HepG2 (cell line): Measurements from ENCODE around the gene TLK1. TPM values are rescaled to one million over a fixed set of nuclear protein-coding genes. Genes with fewer than 3 reads are reported as not detected.

Experiments used
- AGO2 ChIP-seq: fragments of 200-400 bp; formaldehyde crosslinking; optimal IDR thresholded peaks from 2 replicates; pipeline ENCODE3; 2017; ENCODE audit warnings: mild to moderate bottlenecking, low read depth, low read length, moderate library complexity
- ATF7 ChIP-seq, 2 experiments: fragments of 450-650 bp in 1 of 2; sonication (generic) in 1 of 2; formaldehyde crosslinking in 1 of 2; IDR thresholded peaks; 2 replicates each; pipeline versions ENCODE4 v1.4.0 to v1.6.1; 2016 to 2020; ENCODE audit warnings: antibody characterized with exemption in 1 of 2, mild to moderate bottlenecking in 1 of 2, missing genetic modification reagents in 1 of 2
- EZH2 ChIP-seq: conservative IDR thresholded peaks from 2 replicates; pipeline ENCODE4 v1.6.1; 2012; ENCODE audit warnings: mild to moderate bottlenecking, low read depth, low read length, moderate library complexity
- HNRNPLL ChIP-seq: fragments of 200-400 bp; formaldehyde crosslinking; IDR thresholded peaks from 2 replicates; pipeline ENCODE4 v1.6.1; 2017; ENCODE audit warnings: mild to moderate bottlenecking, low read depth, low read length; ENCODE audit not compliant: poor library complexity, severe bottlenecking
- KMT2A ChIP-seq: sonication (generic); formaldehyde crosslinking; IDR thresholded peaks from 2 replicates; pipeline ENCODE4 v1.4.0; 2020; ENCODE audit warnings: missing genetic modification reagents
- KMT2B ChIP-seq: IDR thresholded peaks from 2 replicates; pipeline ENCODE4 v1.6.1; 2016; ENCODE audit warnings: missing genetic modification reagents, missing compliant biosample characterization
- PAX8 ChIP-seq: sonication (generic); formaldehyde crosslinking; IDR thresholded peaks from 2 replicates; pipeline ENCODE4 v1.8.0; 2022; ENCODE audit warnings: mild to moderate bottlenecking, missing genetic modification reagents, borderline replicate concordance
- PCBP2 ChIP-seq: fragments of 200-400 bp; formaldehyde crosslinking; optimal IDR thresholded peaks from 2 replicates; pipeline ENCODE3; 2018; ENCODE audit warnings: low read length, low read depth; ENCODE audit not compliant: poor library complexity, severe bottlenecking
- SOX6 ChIP-seq, 2 experiments: fragments of 450-650 bp in 1 of 2; sonication (generic) in 1 of 2; formaldehyde crosslinking in 1 of 2; IDR thresholded peaks; 2 replicates each; pipeline versions ENCODE4 v1.4.0 to v1.6.1; 2017 to 2020; ENCODE audit warnings: antibody characterized with exemption in 1 of 2, mild to moderate bottlenecking in 1 of 2, missing genetic modification reagents in 1 of 2
- ZKSCAN1 ChIP-seq: fragments of 150-350 bp; IDR thresholded peaks from 2 replicates; pipeline ENCODE4 v1.6.1; 2014; ENCODE audit warnings: low read length
- ZNF564 ChIP-seq: sonication (generic); formaldehyde crosslinking; IDR thresholded peaks from 2 replicates; pipeline ENCODE4 v1.8.1; 2023; ENCODE audit warnings: mild to moderate bottlenecking, missing genetic modification reagents
- polyA plus RNA-seq, 8 experiments: library from polyadenylated mRNA; depleted of rRNA in 3 of 8; stranded (reverse) in 7 of 8; unstranded in 1 of 8; fragments of >200 nt; fragmentation: Illumina TruSeq in 4 of 8; extraction: Trizol in 4 of 8; gene quantifications; 2 replicates each; pipeline versions ENCODE4 v1.2.1 to v1.2.3, GENCODE V29; 2011 to 2016; ENCODE audit warnings: low read depth in 4 of 8, missing spikeins in 1 of 8, mixed read lengths in 1 of 8; ENCODE audit not compliant: insufficient read depth in 1 of 8
- total RNA-seq, 5 experiments: library from RNA; depleted of rRNA; stranded (reverse); fragments of >200 nt; fragmentation: Illumina TruSeq; extraction: Trizol; gene quantifications; 2 replicates each; pipeline ENCODE4 v1.2.3, GENCODE V29; 2016; ENCODE audit warnings: low read depth in 1 of 5
- TF ChIP-seq, protein P1 (sequence below): sonication (generic); formaldehyde crosslinking; IDR thresholded peaks from 2 replicates; pipeline ENCODE4 v1.4.0; 2020; ENCODE audit warnings: mild to moderate bottlenecking, missing genetic modification reagents

Gene TLK1
- total and polyA plus RNA-seq, 2 of the 13 experiments (the other 11 are each of a cell fraction or from before 2014, with no cell fraction given) = 16.8 to 28.7 TPM

DNA sequence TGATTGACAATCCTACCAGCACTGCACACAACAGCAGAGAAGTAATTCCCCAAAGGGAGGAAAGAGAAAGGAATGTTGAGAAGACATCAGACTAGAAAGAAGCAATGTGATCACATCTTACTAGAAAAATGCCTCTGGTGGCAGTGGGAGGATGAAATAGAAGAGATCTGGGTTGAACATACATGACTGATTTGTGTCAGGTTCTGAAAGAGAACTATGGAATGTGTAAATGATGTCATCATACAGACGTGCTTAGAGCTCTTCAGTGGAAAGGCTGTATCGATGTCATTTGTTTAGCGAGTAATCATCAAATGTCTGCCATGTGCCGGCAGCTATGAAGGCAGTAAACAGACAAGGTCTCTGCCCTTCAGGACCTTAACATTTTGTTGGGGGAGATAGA, 206.8 kb downstream of the TLK1 start (continued):
- TF ChIP-seq ZNF564 (CRISPR knock-in tag) (no peak), KMT2A (no peak), HNRNPLL (no peak), EZH2 (no peak), AGO2 (no peak), PCBP2 (no peak), KMT2B (no peak), SOX6 (IDR thresholded peaks at IDR 0.05) (no peak), SOX6 (CRISPR knock-in tag; IDR thresholded peaks at IDR 0.05) (no peak), ZKSCAN1 (no peak), PAX8 (CRISPR knock-in tag) (no peak), ATF7 (IDR thresholded peaks at IDR 0.05) (peak; percentile 94), ATF7 (CRISPR knock-in tag; IDR thresholded peaks at IDR 0.05) (no peak)
- TF ChIP-seq, protein P1, sequence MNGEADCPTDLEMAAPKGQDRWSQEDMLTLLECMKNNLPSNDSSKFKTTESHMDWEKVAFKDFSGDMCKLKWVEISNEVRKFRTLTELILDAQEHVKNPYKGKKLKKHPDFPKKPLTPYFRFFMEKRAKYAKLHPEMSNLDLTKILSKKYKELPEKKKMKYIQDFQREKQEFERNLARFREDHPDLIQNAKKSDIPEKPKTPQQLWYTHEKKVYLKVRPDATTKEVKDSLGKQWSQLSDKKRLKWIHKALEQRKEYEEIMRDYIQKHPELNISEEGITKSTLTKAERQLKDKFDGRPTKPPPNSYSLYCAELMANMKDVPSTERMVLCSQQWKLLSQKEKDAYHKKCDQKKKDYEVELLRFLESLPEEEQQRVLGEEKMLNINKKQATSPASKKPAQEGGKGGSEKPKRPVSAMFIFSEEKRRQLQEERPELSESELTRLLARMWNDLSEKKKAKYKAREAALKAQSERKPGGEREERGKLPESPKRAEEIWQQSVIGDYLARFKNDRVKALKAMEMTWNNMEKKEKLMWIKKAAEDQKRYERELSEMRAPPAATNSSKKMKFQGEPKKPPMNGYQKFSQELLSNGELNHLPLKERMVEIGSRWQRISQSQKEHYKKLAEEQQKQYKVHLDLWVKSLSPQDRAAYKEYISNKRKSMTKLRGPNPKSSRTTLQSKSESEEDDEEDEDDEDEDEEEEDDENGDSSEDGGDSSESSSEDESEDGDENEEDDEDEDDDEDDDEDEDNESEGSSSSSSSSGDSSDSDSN = no peak
